Measurements from ENCODE around the gene HS6ST1.

- TF ChIP-seq CTCF (conservative IDR thresholded peaks at IDR 0.05; ENCODE audit: low read depth, low read length) (no peak), EZH2 (IDR thresholded peaks at IDR 0.05; ENCODE audit: low read length, unreplicated experiment) (no peak)
Measured at GRCh38 chr2:128217671-128218070, 101.0 kb downstream of the HS6ST1 start.

All from PC-3 (cell line).